HCT116 (cell line): ENCODE data around the gene ZSWIM9. TPM values are rescaled to one million over a fixed set of nuclear protein-coding genes. Genes with fewer than 3 reads are reported as not detected.

Source experiments
- ATAC-seq: fragments of 200-7000 bp; cut with Tn5 transposase; 2 replicates; pipeline ENCODE4 v1.9.1; 2020; ENCODE audit warnings: mild to moderate bottlenecking, moderate library complexity
- BruUV-seq: library from RNA; stranded (reverse); fragments of 400-500 nt; replicated peaks from 2 replicates; lab custom pipeline; 2021; lab: Mats Ljungman, UMichigan
- CTCF ChIA-PET: fragments of 300-600 bp; sonication (Branson Sonifier 250); formaldehyde crosslinking; loops from one replicate; lab custom pipeline; 2021; ENCODE audit warnings: antibody characterized with exemption; lab: Charles Lee
- POLR2A ChIA-PET: fragments of 300-600, 350-600 bp; sonication (Branson Sonifier 250); formaldehyde crosslinking; loops from one replicate; lab custom pipeline; 2021; ENCODE audit warnings: antibody characterized with exemption; lab: Charles Lee
- RAD21 ChIA-PET, 2 experiments: fragments of 300-600 bp; sonication (Branson Sonifier 250); formaldehyde crosslinking; loops; one replicate each; lab custom pipeline; 2023; ENCODE audit warnings: low total read pairs in 2 of 2; ENCODE audit not compliant: uncharacterized antibody in 2 of 2, unreplicated experiment in 2 of 2, low non-redundant PET in 1 of 2; lab: Charles Lee
- DNase-seq: peaks from one replicate; pipeline ENCODE4 v3.0.0-alpha.2; 2010; ENCODE audit warnings: low read depth, low spot score
- H2AFZ ChIP-seq: fragments of 200-600 bp; shearing (Covaris generic), sonication (generic); 2 replicates; pipeline ENCODE4 v1.6.1; 2017; ENCODE audit warnings: low read depth, mixed run types, mixed read lengths, antibody characterized with exemption, low read length; ENCODE audit not compliant: poor library complexity, severe bottlenecking
- H3K27ac ChIP-seq: 2 replicates; pipeline ENCODE4 v1.5.1; 2012; ENCODE audit warnings: low read depth, low read length
- H3K27me3 ChIP-seq: fragments of 200-600 bp; sonication (generic); 2 replicates; pipeline ENCODE4 v1.6.1; 2016; ENCODE audit warnings: mixed run types, low read length, mixed read lengths; ENCODE audit not compliant: insufficient read depth
- H3K36me3 ChIP-seq, 2 experiments: fragments of 200-500 bp in 1 of 2; fragments of 200-600 bp in 1 of 2; sonication (Bioruptor generic) in 1 of 2; sonication (generic) in 1 of 2; 2 replicates each; pipeline versions ENCODE4 v1.5.1 to v1.6.1; 2014 to 2016; ENCODE audit warnings: low read length in 2 of 2, inconsistent platforms in 1 of 2, mixed read lengths in 1 of 2, mixed run types in 1 of 2; ENCODE audit not compliant: insufficient read depth in 2 of 2, control insufficient read depth in 1 of 2
- H3K4me1 ChIP-seq, 2 experiments: fragments of 200-600 bp in 1 of 2; sonication (generic) in 1 of 2; 2 replicates each; pipeline versions ENCODE4 v1.5.1 to v1.6.1; 2012 to 2017; ENCODE audit warnings: low read length in 2 of 2, inconsistent platforms in 1 of 2, mild to moderate bottlenecking in 1 of 2, mixed read lengths in 1 of 2, mixed run types in 1 of 2, moderate library complexity in 1 of 2; ENCODE audit not compliant: insufficient read depth in 2 of 2, control insufficient read depth in 1 of 2
- H3K4me2 ChIP-seq: fragments of 200-600 bp; sonication (generic); 2 replicates; pipeline ENCODE4 v1.6.1; 2017; ENCODE audit warnings: mixed run types, low read length, mixed read lengths
- H3K4me3 ChIP-seq, 2 experiments: fragments of 200-600 bp in 1 of 2; sonication (generic) in 1 of 2; replicated peaks in 1 of 2; 2 replicates each; pipeline ENCODE4 v1.5.1; 2011 to 2016; ENCODE audit warnings: low read length in 2 of 2, control low read depth in 1 of 2, low read depth in 1 of 2, mild to moderate bottlenecking in 1 of 2, mixed read lengths in 1 of 2, mixed run types in 1 of 2
- H3K79me2 ChIP-seq: fragments of 200-600 bp; sonication (generic); 2 replicates; pipeline ENCODE4 v1.6.1; 2017; ENCODE audit warnings: mild to moderate bottlenecking, mixed run types, low read length, moderate library complexity, mixed read lengths; ENCODE audit not compliant: insufficient read depth
- H3K9ac ChIP-seq: fragments of 200-600 bp; sonication (generic); 2 replicates; pipeline ENCODE4 v1.6.1; 2016; ENCODE audit warnings: low read length, mixed read lengths
- H3K9me2 ChIP-seq: fragments of 200-600 bp; sonication (generic), shearing (Covaris generic); 2 replicates; pipeline ENCODE4 v1.6.1; 2017; ENCODE audit warnings: mixed run types, mild to moderate bottlenecking, moderate library complexity; ENCODE audit not compliant: insufficient read depth
- H3K9me3 ChIP-seq, 2 experiments: fragments of 200-500 bp in 1 of 2; fragments of 200-600 bp in 1 of 2; sonication (Bioruptor generic) in 1 of 2; sonication (generic) in 1 of 2; 2 replicates each; pipeline ENCODE4 v1.6.1; 2014 to 2017; ENCODE audit warnings: low read length in 2 of 2, mixed read lengths in 2 of 2, inconsistent platforms in 1 of 2, low read depth in 1 of 2, mild to moderate bottlenecking in 1 of 2, mixed run types in 1 of 2, moderate library complexity in 1 of 2; ENCODE audit not compliant: control insufficient read depth in 1 of 2, insufficient read depth in 1 of 2
- H4K20me1 ChIP-seq: fragments of 200-600 bp; sonication (generic), shearing (Covaris generic); 2 replicates; pipeline ENCODE4 v1.6.1; 2017; ENCODE audit warnings: mixed run types, mild to moderate bottlenecking, moderate library complexity; ENCODE audit not compliant: insufficient read depth
- CBX3 ChIP-seq: IDR thresholded peaks from 2 replicates; pipeline ENCODE4 v1.6.1; 2012; ENCODE audit warnings: low read depth
- EZH2phosphoT487 ChIP-seq: fragments of 200-600 bp; IDR thresholded peaks from 2 replicates; pipeline ENCODE4 v1.6.1; 2018; ENCODE audit warnings: antibody characterized with exemption, borderline replicate concordance
- JUND ChIP-seq: IDR thresholded peaks from 2 replicates; pipeline ENCODE4 v1.6.1; 2012
- POLR2AphosphoS5 ChIP-seq: IDR thresholded peaks from 2 replicates; pipeline ENCODE4 v1.6.1; 2011; ENCODE audit warnings: mild to moderate bottlenecking, low read depth, low read length, moderate library complexity
- SP1 ChIP-seq: IDR thresholded peaks from 2 replicates; pipeline ENCODE4 v1.6.1; 2012; ENCODE audit warnings: low read depth
- TCF7L2 ChIP-seq: IDR thresholded peaks from 2 replicates; pipeline ENCODE4 v1.7.0; 2011; ENCODE audit warnings: borderline replicate concordance, inconsistent platforms; ENCODE audit not compliant: insufficient read depth, insufficient read length; ENCODE audit errors: extremely low read depth
- intact Hi-C: fragments of 100-400 bp; cut with micrococcal nuclease; formaldehyde crosslinking; loops from 2 replicates; pipeline ENCODE4 v1.10.0; 2022
- total RNA-seq: library from RNA; stranded (reverse); gene quantifications from one replicate; pipeline ENCODE4 v1.2.1, GENCODE V29; 2021; ENCODE audit not compliant: unreplicated experiment
- TF ChIP-seq, protein P1 (sequence below): IDR thresholded peaks from 2 replicates; pipeline ENCODE4 v1.6.1; 2012

The ZSWIM9 gene
- total RNA-seq, 1 experiment from 2014 or later: 10.2 TPM

DNA sequence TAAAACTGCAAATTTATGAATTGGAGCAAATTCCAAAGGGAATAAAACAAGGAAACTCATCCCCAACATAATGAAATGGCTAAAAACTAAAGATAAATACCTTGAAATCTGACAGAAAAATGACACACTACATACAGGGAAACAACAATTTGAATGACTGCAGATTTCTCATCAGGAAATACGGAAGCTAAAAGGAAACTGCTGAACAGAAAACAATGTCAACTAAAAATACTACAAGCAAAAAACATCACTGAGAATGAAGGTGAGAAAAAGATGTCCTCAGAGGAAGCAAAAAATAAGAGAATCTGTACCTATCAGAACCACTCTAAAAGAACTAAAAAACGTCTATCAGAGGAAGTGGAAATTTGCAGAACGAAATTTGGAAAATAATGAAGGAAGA lies 39.5 kb downstream of the ZSWIM9 start:
- no peaks in the 10 kb centered on the region for H3K36me3 ChIP-seq
- no peak for ATAC-seq
- TF ChIP-seq CBX3 (no peak), JUND (no peak), POLR2AphosphoS5 (no peak), SP1 (no peak), EZH2phosphoT487 (no peak)
- TF ChIP-seq, protein P1, sequence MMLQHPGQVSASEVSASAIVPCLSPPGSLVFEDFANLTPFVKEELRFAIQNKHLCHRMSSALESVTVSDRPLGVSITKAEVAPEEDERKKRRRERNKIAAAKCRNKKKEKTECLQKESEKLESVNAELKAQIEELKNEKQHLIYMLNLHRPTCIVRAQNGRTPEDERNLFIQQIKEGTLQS: no peak
- TF ChIP-seq, all 23 proteins: peak for 0
- Histone ChIP-seq H3K9me2 (no peaks in the 10 kb centered on the region), H2AFZ (no peak overlapping the region), H3K4me1 (peaks cover 1 to 11% of the 10 kb centered on the region in 2 experiments; a peak in 2 of 4 replicates), H4K20me1 (no peaks in the 10 kb centered on the region), H3K4me2 (no peak overlapping the region), H3K9ac (no peak overlapping the region), H3K27me3 (no peaks in the 10 kb centered on the region), H3K4me3 (no peak overlapping the region), H3K79me2 (0 out of 2 replicates have a peak, but pooled peaks cover 5% of the 10 kb centered on the region), H3K27ac (no peak overlapping the region), H3K9me3 (no peaks in the 10 kb centered on the region)
- intact Hi-C loops: no loop called here
- no peak for DNase-seq
- ChIA-PET RAD21 (no interaction called here), POLR2A (no interaction called here), CTCF (no interaction called here)
- no TSS peak for BruUV-seq

DNA sequence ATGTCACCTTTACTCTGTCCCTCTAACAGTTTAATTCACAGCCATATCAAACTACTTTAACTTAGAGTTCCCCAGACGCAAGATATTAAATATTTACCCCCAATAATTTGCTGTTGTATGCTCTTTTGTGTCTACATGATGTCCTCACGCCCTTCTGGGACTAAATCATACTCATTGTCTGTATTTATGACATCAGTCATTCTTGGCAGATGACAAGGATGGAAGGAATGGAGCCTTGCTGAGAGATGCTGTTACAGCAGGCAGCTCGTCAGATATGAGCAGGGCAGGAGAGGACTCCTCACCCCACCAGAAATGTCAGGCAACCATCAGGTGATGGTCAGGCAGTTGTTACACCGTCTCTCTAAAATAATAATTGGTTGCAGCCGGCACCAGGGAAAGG lies 43.5 kb downstream of the ZSWIM9 start:
- intact Hi-C loops: no loop called here
- H3K4me2 ChIP-seq: no peak overlapping the region
- H3K36me3 ChIP-seq: no peaks in the 10 kb centered on the region
- H3K9me2 ChIP-seq: no peaks in the 10 kb centered on the region
- H3K9ac ChIP-seq: no peak overlapping the region
- no peak overlapping the region for H3K4me3 ChIP-seq
- no peaks in the 10 kb centered on the region for H3K79me2 ChIP-seq
- no peaks in the 10 kb centered on the region for H3K4me1 ChIP-seq
- ATAC-seq: no peak
- H4K20me1 ChIP-seq: no peaks in the 10 kb centered on the region
- no peaks in the 10 kb centered on the region for H3K27me3 ChIP-seq
- DNase-seq: no peak
- H3K27ac ChIP-seq: no peak overlapping the region
- ChIA-PET CTCF (no interaction called here), RAD21 (no interaction called here), POLR2A (interaction anchor here (3.3 kb wide), 1 partner anchor 10 kb away, joined by 14 read pairs; no protein-coding TSS in a partner anchor)
- H2AFZ ChIP-seq: no peak overlapping the region
- no TSS peak for BruUV-seq
- H3K9me3 ChIP-seq: no peaks in the 10 kb centered on the region
- TF ChIP-seq, protein P1: no peak
- TF ChIP-seq JUND (no peak), EZH2phosphoT487 (no peak), TCF7L2 (no peak)
